Measurements from ENCODE around the gene MAPKAP1.

MAPKAP1 gene

GRCh38 chr9:125470189-125470588, 236.8 kb downstream of the MAPKAP1 start:
- H3K4me2 ChIP-seq (ENCODE audit: low read length): no peak overlapping the region
- no peak overlapping the region for H3K14ac ChIP-seq (ENCODE audit: low read length)
- no CpG with 5 or more reads among the region's 3 CpGs for WGBS (ENCODE audit: extremely low coverage, insufficient coverage, insufficient read length)
- H2BK5ac ChIP-seq (ENCODE audit: low read depth, low read length, poor library complexity): no peak overlapping the region
- no peak overlapping the region for H4K91ac ChIP-seq (ENCODE audit: low read depth, low read length)
- no peak overlapping the region for H3K27ac ChIP-seq (ENCODE audit: low read depth, low read length)
- H3K36me3 ChIP-seq (ENCODE audit: control insufficient read depth in 1 of 2, insufficient read depth in 2 of 2, low read length in 2 of 2): peaks cover 0 to 3% of the 10 kb centered on the region in 2 experiments
- no peak overlapping the region for H3K18ac ChIP-seq (ENCODE audit: low read length)
- H2AK5ac ChIP-seq (ENCODE audit: low read length): no peak overlapping the region
- H3K79me2 ChIP-seq (ENCODE audit: control insufficient read depth, insufficient read depth, low read length, poor library complexity): peaks cover 3% of the 10 kb centered on the region
- H3K9me3 ChIP-seq (ENCODE audit: insufficient read depth, low read depth, low read length): no peaks in the 10 kb centered on the region
- no peak overlapping the region for H2BK12ac ChIP-seq (ENCODE audit: low read length)
- no peak overlapping the region for H2AFZ ChIP-seq (ENCODE audit: insufficient read depth, low read length, poor library complexity)
- no peaks in the 10 kb centered on the region for H3K27me3 ChIP-seq (ENCODE audit: insufficient read depth, low read length)
- H3K9ac ChIP-seq (ENCODE audit: low read length): no peak overlapping the region
- H2BK120ac ChIP-seq (ENCODE audit: insufficient read depth, low read length, poor library complexity): no peak overlapping the region
- H3K4me1 ChIP-seq (ENCODE audit: control insufficient read depth in 1 of 2, insufficient read depth in 2 of 2, low read length in 2 of 2): peaks cover 17 to 24% of the 10 kb centered on the region in 2 experiments
- no peak overlapping the region for H3K4me3 ChIP-seq (ENCODE audit: low read depth, low read length)
- H4K12ac ChIP-seq (ENCODE audit: low read depth, low read length): no peak overlapping the region
- H4K8ac ChIP-seq (ENCODE audit: low read depth, low read length): no peak overlapping the region
- H3K79me1 ChIP-seq (ENCODE audit: low read length): peaks cover 7% of the 10 kb centered on the region
- DNase-seq: no peak
- H3K23ac ChIP-seq (ENCODE audit: low read length): no peak overlapping the region
- no peak overlapping the region for H3K4ac ChIP-seq (ENCODE audit: low read depth, low read length)

- no peaks in the 10 kb centered on the region for H3K27me3 ChIP-seq (ENCODE audit: insufficient read depth, low read length)
- no peak overlapping the region for H2AK5ac ChIP-seq (ENCODE audit: low read length)
- DNase-seq: no peak
- peaks cover 0 to 3% of the 10 kb centered on the region in 2 experiments for H3K36me3 ChIP-seq (ENCODE audit: control insufficient read depth in 1 of 2, insufficient read depth in 2 of 2, low read length in 2 of 2)
- H3K4me1 ChIP-seq (ENCODE audit: control insufficient read depth in 1 of 2, insufficient read depth in 2 of 2, low read length in 2 of 2): peaks cover 11 to 20% of the 10 kb centered on the region in 2 experiments
- no peaks in the 10 kb centered on the region for H3K9me3 ChIP-seq (ENCODE audit: insufficient read depth, low read depth, low read length)
- no peak overlapping the region for H4K12ac ChIP-seq (ENCODE audit: low read depth, low read length)
- no peak overlapping the region for H3K4ac ChIP-seq (ENCODE audit: low read depth, low read length)
- no peak overlapping the region for H2BK120ac ChIP-seq (ENCODE audit: insufficient read depth, low read length, poor library complexity)
- H3K4me2 ChIP-seq (ENCODE audit: low read length): no peak overlapping the region
- H3K9ac ChIP-seq (ENCODE audit: low read length): no peak overlapping the region
- no peak overlapping the region for H4K91ac ChIP-seq (ENCODE audit: low read depth, low read length)
- WGBS (ENCODE audit: extremely low coverage, insufficient coverage, insufficient read length): no CpG with 5 or more reads among the region's 8 CpGs
- H3K79me1 ChIP-seq (ENCODE audit: low read length): peaks cover 3% of the 10 kb centered on the region
- no peak overlapping the region for H2BK5ac ChIP-seq (ENCODE audit: low read depth, low read length, poor library complexity)
- H4K8ac ChIP-seq (ENCODE audit: low read depth, low read length): no peak overlapping the region
- no peaks in the 10 kb centered on the region for H3K79me2 ChIP-seq (ENCODE audit: control insufficient read depth, insufficient read depth, low read length, poor library complexity)
- H3K27ac ChIP-seq (ENCODE audit: low read depth, low read length): no peak overlapping the region
- H3K4me3 ChIP-seq (ENCODE audit: low read depth, low read length): no peak overlapping the region
- no peak overlapping the region for H2AFZ ChIP-seq (ENCODE audit: insufficient read depth, low read length, poor library complexity)
- H3K14ac ChIP-seq (ENCODE audit: low read length): no peak overlapping the region
- no peak overlapping the region for H3K23ac ChIP-seq (ENCODE audit: low read length)
- no peak overlapping the region for H2BK12ac ChIP-seq (ENCODE audit: low read length)
- no peak overlapping the region for H3K18ac ChIP-seq (ENCODE audit: low read length)
Observed at GRCh38 chr9:125468646-125469045, 238.4 kb downstream of the MAPKAP1 start.

GRCh38 chr9:125467116-125467740, 239.8 kb downstream of the MAPKAP1 start:
- H2BK120ac ChIP-seq (ENCODE audit: insufficient read depth, low read length, poor library complexity): no peak overlapping the region
- H3K14ac ChIP-seq (ENCODE audit: low read length): no peak overlapping the region
- no peak overlapping the region for H2BK12ac ChIP-seq (ENCODE audit: low read length)
- peaks cover 11 to 25% of the 10 kb centered on the region in 2 experiments for H3K4me1 ChIP-seq (ENCODE audit: control insufficient read depth in 1 of 2, insufficient read depth in 2 of 2, low read length in 2 of 2)
- H3K36me3 ChIP-seq (ENCODE audit: control insufficient read depth in 1 of 2, insufficient read depth in 2 of 2, low read length in 2 of 2): peaks cover 0 to 3% of the 10 kb centered on the region in 2 experiments
- H4K91ac ChIP-seq (ENCODE audit: low read depth, low read length): no peak overlapping the region
- no peak overlapping the region for H3K18ac ChIP-seq (ENCODE audit: low read length)
- H3K4me3 ChIP-seq (ENCODE audit: low read depth, low read length): no peak overlapping the region
- H3K9me3 ChIP-seq (ENCODE audit: insufficient read depth, low read depth, low read length): no peaks in the 10 kb centered on the region
- no peak overlapping the region for H3K27ac ChIP-seq (ENCODE audit: low read depth, low read length)
- H2BK5ac ChIP-seq (ENCODE audit: low read depth, low read length, poor library complexity): no peak overlapping the region
- H3K9ac ChIP-seq (ENCODE audit: low read length): no peak overlapping the region
- H3K27me3 ChIP-seq (ENCODE audit: insufficient read depth, low read length): no peaks in the 10 kb centered on the region
- H4K8ac ChIP-seq (ENCODE audit: low read depth, low read length): no peak overlapping the region
- H3K79me1 ChIP-seq (ENCODE audit: low read length): peaks cover 2% of the 10 kb centered on the region
- no peak overlapping the region for H3K4me2 ChIP-seq (ENCODE audit: low read length)
- no peaks in the 10 kb centered on the region for H3K79me2 ChIP-seq (ENCODE audit: control insufficient read depth, insufficient read depth, low read length, poor library complexity)
- H2AFZ ChIP-seq (ENCODE audit: insufficient read depth, low read length, poor library complexity): no peak overlapping the region
- no peak overlapping the region for H3K23ac ChIP-seq (ENCODE audit: low read length)
- no CpG with 5 or more reads among the region's 7 CpGs for WGBS (ENCODE audit: extremely low coverage, insufficient coverage, insufficient read length)
- no peak overlapping the region for H3K4ac ChIP-seq (ENCODE audit: low read depth, low read length)
- no peak overlapping the region for H4K12ac ChIP-seq (ENCODE audit: low read depth, low read length)
- no peak for DNase-seq
- no peak overlapping the region for H2AK5ac ChIP-seq (ENCODE audit: low read length)

- Histone ChIP-seq H2AFZ (ENCODE audit: insufficient read depth, low read length, poor library complexity) (no peak overlapping the region), H4K91ac (ENCODE audit: low read depth, low read length) (no peak overlapping the region)
- DNase-seq: no peak
Observed at GRCh38 chr9:125466411-125466810, 240.6 kb downstream of the MAPKAP1 start.

More at GRCh38 chr9:125466411-125466810, 240.6 kb downstream of the MAPKAP1 start:
- no peak overlapping the region for H2AK5ac ChIP-seq (ENCODE audit: low read length)
- no peak overlapping the region for H4K8ac ChIP-seq (ENCODE audit: low read depth, low read length)
- WGBS (ENCODE audit: extremely low coverage, insufficient coverage, insufficient read length): no CpG with 5 or more reads among the region's 5 CpGs
- H2BK12ac ChIP-seq (ENCODE audit: low read length): no peak overlapping the region
- H3K18ac ChIP-seq (ENCODE audit: low read length): no peak overlapping the region
- no peaks in the 10 kb centered on the region for H3K9me3 ChIP-seq (ENCODE audit: insufficient read depth, low read depth, low read length)
- H3K79me2 ChIP-seq (ENCODE audit: control insufficient read depth, insufficient read depth, low read length, poor library complexity): no peaks in the 10 kb centered on the region
- H2BK5ac ChIP-seq (ENCODE audit: low read depth, low read length, poor library complexity): no peak overlapping the region
- peaks cover 2% of the 10 kb centered on the region for H3K79me1 ChIP-seq (ENCODE audit: low read length)
- no peak overlapping the region for H3K4me2 ChIP-seq (ENCODE audit: low read length)
- no peak overlapping the region for H4K12ac ChIP-seq (ENCODE audit: low read depth, low read length)
- H3K4me1 ChIP-seq (ENCODE audit: control insufficient read depth in 1 of 2, insufficient read depth in 2 of 2, low read length in 2 of 2): peaks cover 13 to 25% of the 10 kb centered on the region in 2 experiments
- no peaks in the 10 kb centered on the region for H3K27me3 ChIP-seq (ENCODE audit: insufficient read depth, low read length)
- H3K9ac ChIP-seq (ENCODE audit: low read length): no peak overlapping the region
- H3K23ac ChIP-seq (ENCODE audit: low read length): no peak overlapping the region
- no peak overlapping the region for H3K14ac ChIP-seq (ENCODE audit: low read length)
- no peak overlapping the region for H3K27ac ChIP-seq (ENCODE audit: low read depth, low read length)
- no peak overlapping the region for H3K4me3 ChIP-seq (ENCODE audit: low read depth, low read length)
- H3K4ac ChIP-seq (ENCODE audit: low read depth, low read length): no peak overlapping the region
- peaks cover 0 to 3% of the 10 kb centered on the region in 2 experiments for H3K36me3 ChIP-seq (ENCODE audit: control insufficient read depth in 1 of 2, insufficient read depth in 2 of 2, low read length in 2 of 2)
- H2BK120ac ChIP-seq (ENCODE audit: insufficient read depth, low read length, poor library complexity): no peak overlapping the region

Data from trophoblast cell (in vitro differentiated cells and primary cell).